Liver (tissue), 1 donor: ENCODE results near the gene IQCF2.

Experiments used
- SP1 ChIP-seq: IDR thresholded peaks from 2 replicates; pipeline ENCODE4 v1.6.1; 2018; ENCODE audit warnings: antibody characterized with exemption, mild to moderate bottlenecking
- TAF1 ChIP-seq: conservative IDR thresholded peaks from 2 replicates; pipeline ENCODE4 v1.6.1; 2016; ENCODE audit warnings: antibody characterized with exemption, mild to moderate bottlenecking
- donor health status: healthy.

- no peak for TF ChIP-seq SP1
- no peak for TF ChIP-seq TAF1
Measured at GRCh38 chr3:51887620-51888019, 26.2 kb downstream of the IQCF2 start.
